Mesenchymal stem cell (in vitro differentiated cells and primary cell): ENCODE data around the gene DMD.

Experiments used
- DNase-seq: peaks from one replicate; pipeline ENCODE4 v3.0.0-alpha.2; 2013
- H2AFZ ChIP-seq: one replicate; pipeline ENCODE4 v1.6.1; 2013; ENCODE audit warnings: low read depth, mild to moderate bottlenecking, control low read depth, inconsistent platforms, low read length, moderate library complexity
- H2AK5ac ChIP-seq: 2 replicates; pipeline ENCODE4 v1.6.1; 2013; ENCODE audit warnings: low read length, moderate library complexity, mild to moderate bottlenecking, inconsistent platforms; ENCODE audit not compliant: severe bottlenecking
- H2BK120ac ChIP-seq: one replicate; pipeline ENCODE4 v1.6.1; 2013; ENCODE audit warnings: low read depth, mild to moderate bottlenecking, inconsistent platforms, low read length, moderate library complexity
- H2BK12ac ChIP-seq, 2 experiments: one replicate each; pipeline ENCODE4 v1.6.1; 2013; ENCODE audit warnings: inconsistent platforms in 2 of 2, low read length in 2 of 2, mild to moderate bottlenecking in 2 of 2, moderate library complexity in 2 of 2, control low read depth in 1 of 2
- H2BK15ac ChIP-seq: one replicate; pipeline ENCODE4 v1.6.1; 2013; ENCODE audit warnings: mild to moderate bottlenecking, low read depth, inconsistent platforms; ENCODE audit not compliant: poor library complexity, severe bottlenecking
- H2BK5ac ChIP-seq: 2 replicates; pipeline ENCODE4 v1.6.1; 2013; ENCODE audit warnings: low read depth, mild to moderate bottlenecking, low read length, control low read depth, inconsistent platforms; ENCODE audit not compliant: poor library complexity, severe bottlenecking
- H3K14ac ChIP-seq, 2 experiments: one replicate each; pipeline ENCODE4 v1.6.1; 2013; ENCODE audit warnings: inconsistent platforms in 2 of 2, low read length in 2 of 2, control low read depth in 1 of 2, mild to moderate bottlenecking in 1 of 2, moderate library complexity in 1 of 2
- H3K18ac ChIP-seq, 2 experiments: one replicate each; pipeline ENCODE4 v1.6.1; 2013; ENCODE audit warnings: inconsistent platforms in 2 of 2, low read length in 2 of 2, control low read depth in 1 of 2, low read depth in 1 of 2, mild to moderate bottlenecking in 1 of 2
- H3K23ac ChIP-seq, 2 experiments: one replicate each; pipeline ENCODE4 v1.6.1; 2013; ENCODE audit warnings: inconsistent platforms in 2 of 2, low read length in 2 of 2, mild to moderate bottlenecking in 2 of 2, moderate library complexity in 2 of 2, control low read depth in 1 of 2
- H3K27ac ChIP-seq: 2 replicates; pipeline ENCODE4 v1.5.1; 2013; ENCODE audit warnings: mild to moderate bottlenecking, moderate library complexity, low read length, control low read depth, inconsistent platforms; ENCODE audit not compliant: poor library complexity, severe bottlenecking
- H3K27me3 ChIP-seq, 2 experiments: 2 replicates each; pipeline versions ENCODE4 v1.6.1 to v1.7.0; 2013; ENCODE audit warnings: low read length in 2 of 2, mild to moderate bottlenecking in 2 of 2, moderate library complexity in 2 of 2, control low read depth in 1 of 2, inconsistent platforms in 1 of 2; ENCODE audit not compliant: control insufficient read depth in 1 of 2, insufficient read depth in 1 of 2
- H3K36me3 ChIP-seq, 2 experiments: 2 replicates each; pipeline versions ENCODE4 v1.6.1 to v1.7.0; 2013; ENCODE audit warnings: low read length in 2 of 2, control low read depth in 1 of 2, inconsistent platforms in 1 of 2, low read depth in 1 of 2, mild to moderate bottlenecking in 1 of 2; ENCODE audit not compliant: insufficient read depth in 2 of 2, control insufficient read depth in 1 of 2
- H3K4ac ChIP-seq, 2 experiments: one replicate each; pipeline ENCODE4 v1.6.1; 2013; ENCODE audit warnings: inconsistent platforms in 2 of 2, low read length in 2 of 2, mild to moderate bottlenecking in 2 of 2, moderate library complexity in 2 of 2, control low read depth in 1 of 2, low read depth in 1 of 2
- H3K4me1 ChIP-seq: 2 replicates; pipeline ENCODE4 v1.6.1; 2013; ENCODE audit warnings: low read depth, low read length, control low read depth; ENCODE audit not compliant: control insufficient read depth, insufficient read depth
- H3K4me2 ChIP-seq: 2 replicates; pipeline ENCODE4 v1.6.1; 2013; ENCODE audit warnings: low read length, mild to moderate bottlenecking, inconsistent platforms; ENCODE audit not compliant: poor library complexity, severe bottlenecking
- H3K4me3 ChIP-seq, 2 experiments: 2 replicates each; pipeline versions ENCODE4 v1.5.1 to v1.7.0; 2013; ENCODE audit warnings: low read length in 2 of 2, mild to moderate bottlenecking in 2 of 2, control low read depth in 1 of 2, low read depth in 1 of 2; ENCODE audit not compliant: insufficient read depth in 1 of 2
- H3K79me1 ChIP-seq: replicated peaks from 2 replicates; pipeline ENCODE4 v1.6.1; 2013; ENCODE audit warnings: mild to moderate bottlenecking, control low read depth, low read length, inconsistent platforms; ENCODE audit not compliant: poor library complexity, severe bottlenecking
- H3K9ac ChIP-seq: 2 replicates; pipeline ENCODE4 v1.7.0; 2013; ENCODE audit warnings: mild to moderate bottlenecking, low read length, moderate library complexity
- H3K9me3 ChIP-seq: 2 replicates; pipeline ENCODE4 v1.7.0; 2013; ENCODE audit warnings: mild to moderate bottlenecking, low read length; ENCODE audit not compliant: control insufficient read depth
- H4K8ac ChIP-seq: one replicate; pipeline ENCODE4 v1.6.1; 2013; ENCODE audit warnings: inconsistent platforms, mild to moderate bottlenecking, low read length, moderate library complexity
- H4K91ac ChIP-seq: one replicate; pipeline ENCODE4 v1.6.1; 2013; ENCODE audit warnings: mild to moderate bottlenecking, low read length, inconsistent platforms
- WGBS: methylation state at CpG from one replicate; pipeline ENCODE4 v1.1.7; 2013; ENCODE audit warnings: mixed read lengths; 5-methylcytosine and 5-hydroxymethylcytosine counted together

DMD gene

GRCh38 chrX:32868524-32868895, 342.8 kb downstream of the DMD start:
- no peak overlapping the region for H2AK5ac ChIP-seq
- no peak overlapping the region for H3K4me3 ChIP-seq
- H2AFZ ChIP-seq: no peak overlapping the region
- H3K9me3 ChIP-seq: no peaks in the 10 kb centered on the region
- H2BK120ac ChIP-seq: no peak overlapping the region
- no peak overlapping the region for H2BK5ac ChIP-seq
- H2BK12ac ChIP-seq: no peak overlapping the region
- no peak overlapping the region for H4K8ac ChIP-seq
- no peaks in the 10 kb centered on the region for H3K36me3 ChIP-seq
- H3K4me2 ChIP-seq: no peak overlapping the region
- no peak overlapping the region for H3K27ac ChIP-seq
- H3K9ac ChIP-seq: no peak overlapping the region
- no peak overlapping the region for H2BK15ac ChIP-seq
- H3K23ac ChIP-seq: no peak overlapping the region
- no peak overlapping the region for H3K14ac ChIP-seq
- no peak overlapping the region for H4K91ac ChIP-seq
- no peak overlapping the region for H3K18ac ChIP-seq
- no peaks in the 10 kb centered on the region for H3K4me1 ChIP-seq
- DNase-seq: no peak
- no peak overlapping the region for H3K4ac ChIP-seq
- WGBS: 84% methylated on average over 4 of the region's 6 CpGs
- no peaks in the 10 kb centered on the region for H3K27me3 ChIP-seq
- H3K79me1 ChIP-seq: no peaks in the 10 kb centered on the region

GRCh38 chrX:32867781-32868523, 343.4 kb downstream of the DMD start:
- no peak overlapping the region for H3K4ac ChIP-seq
- H3K27ac ChIP-seq: no peak overlapping the region
- no peak overlapping the region for H3K18ac ChIP-seq
- WGBS: 93% methylated on average over 16 of the region's 17 CpGs
- no peak overlapping the region for H2BK5ac ChIP-seq
- H3K36me3 ChIP-seq: no peaks in the 10 kb centered on the region
- no peak overlapping the region for H4K8ac ChIP-seq
- H2BK12ac ChIP-seq: no peak overlapping the region
- H3K27me3 ChIP-seq: no peaks in the 10 kb centered on the region
- H3K23ac ChIP-seq: no peak overlapping the region
- no peak overlapping the region for H2BK120ac ChIP-seq
- no peak overlapping the region for H3K4me3 ChIP-seq
- H2AK5ac ChIP-seq: no peak overlapping the region
- DNase-seq: no peak
- no peak overlapping the region for H4K91ac ChIP-seq
- H2AFZ ChIP-seq: no peak overlapping the region
- no peak overlapping the region for H3K9ac ChIP-seq
- no peaks in the 10 kb centered on the region for H3K9me3 ChIP-seq
- H3K14ac ChIP-seq: no peak overlapping the region
- no peaks in the 10 kb centered on the region for H3K4me1 ChIP-seq
- H3K4me2 ChIP-seq: no peak overlapping the region
- H2BK15ac ChIP-seq: no peak overlapping the region
- H3K79me1 ChIP-seq: no peaks in the 10 kb centered on the region

- no peak overlapping the region for H3K27ac ChIP-seq
- no peak overlapping the region for H3K18ac ChIP-seq
- no peak overlapping the region for H3K9ac ChIP-seq
- no peaks in the 10 kb centered on the region for H3K27me3 ChIP-seq
- H3K4me2 ChIP-seq: no peak overlapping the region
- H3K4me3 ChIP-seq: no peak overlapping the region
- DNase-seq: no peak
- peaks cover 3% of the 10 kb centered on the region for H3K9me3 ChIP-seq
- no peaks in the 10 kb centered on the region for H3K4me1 ChIP-seq
- no peak overlapping the region for H2BK12ac ChIP-seq
- no peaks in the 10 kb centered on the region for H3K79me1 ChIP-seq
- WGBS: 23% methylated on average over 1 of the region's 1 CpG
- H2AK5ac ChIP-seq: no peak overlapping the region
- no peaks in the 10 kb centered on the region for H3K36me3 ChIP-seq
- no peak overlapping the region for H2BK15ac ChIP-seq
- no peak overlapping the region for H4K91ac ChIP-seq
- no peak overlapping the region for H4K8ac ChIP-seq
- H2BK120ac ChIP-seq: no peak overlapping the region
- H3K4ac ChIP-seq: no peak overlapping the region
- H3K14ac ChIP-seq: no peak overlapping the region
- no peak overlapping the region for H2AFZ ChIP-seq
- H2BK5ac ChIP-seq: no peak overlapping the region
- H3K23ac ChIP-seq: no peak overlapping the region
Observed at GRCh38 chrX:32852203-32852602, 359.1 kb downstream of the DMD start.

GRCh38 chrX:32851556-32851955, 359.8 kb downstream of the DMD start:
- Histone ChIP-seq H3K79me1 (no peaks in the 10 kb centered on the region), H3K4ac (no peak overlapping the region), H3K9ac (no peak overlapping the region), H3K9me3 (peaks cover 3% of the 10 kb centered on the region), H3K27me3 (no peaks in the 10 kb centered on the region), H3K4me1 (no peaks in the 10 kb centered on the region), H2BK5ac (no peak overlapping the region), H3K27ac (no peak overlapping the region), H3K18ac (no peak overlapping the region), H3K4me2 (no peak overlapping the region), H4K91ac (no peak overlapping the region), H2BK12ac (no peak overlapping the region), H3K4me3 (no peak overlapping the region), H2AFZ (no peak overlapping the region), H2BK120ac (no peak overlapping the region), H3K23ac (no peak overlapping the region), H3K36me3 (no peaks in the 10 kb centered on the region), H3K14ac (no peak overlapping the region), H2BK15ac (no peak overlapping the region), H2AK5ac (no peak overlapping the region), H4K8ac (no peak overlapping the region)
- DNase-seq: no peak
- WGBS: 72% methylated on average over 5 of the region's 5 CpGs
